ENCODE results near the gene PTGER2.
A peak's percentile ranks its signal among the peaks of the same experiment; 100 is the strongest.

The PTGER2 gene

GRCh38 chr14:52318826-52319645 lies 4.9 kb downstream of the PTGER2 start:
- Histone ChIP-seq H3K36me3 (peaks cover 33% of the 10 kb centered on the region), H3K9me3 (no peaks in the 10 kb centered on the region; the same call in 1 of the 2 replicates), H3K4me1 (peaks cover 5% of the 10 kb centered on the region), H3K27me3 (no peaks in the 10 kb centered on the region), H3K4me3 (ENCODE audit: low read depth, low read length) (peak overlapping the region; percentile 92)
- TF ChIP-seq, protein P1, sequence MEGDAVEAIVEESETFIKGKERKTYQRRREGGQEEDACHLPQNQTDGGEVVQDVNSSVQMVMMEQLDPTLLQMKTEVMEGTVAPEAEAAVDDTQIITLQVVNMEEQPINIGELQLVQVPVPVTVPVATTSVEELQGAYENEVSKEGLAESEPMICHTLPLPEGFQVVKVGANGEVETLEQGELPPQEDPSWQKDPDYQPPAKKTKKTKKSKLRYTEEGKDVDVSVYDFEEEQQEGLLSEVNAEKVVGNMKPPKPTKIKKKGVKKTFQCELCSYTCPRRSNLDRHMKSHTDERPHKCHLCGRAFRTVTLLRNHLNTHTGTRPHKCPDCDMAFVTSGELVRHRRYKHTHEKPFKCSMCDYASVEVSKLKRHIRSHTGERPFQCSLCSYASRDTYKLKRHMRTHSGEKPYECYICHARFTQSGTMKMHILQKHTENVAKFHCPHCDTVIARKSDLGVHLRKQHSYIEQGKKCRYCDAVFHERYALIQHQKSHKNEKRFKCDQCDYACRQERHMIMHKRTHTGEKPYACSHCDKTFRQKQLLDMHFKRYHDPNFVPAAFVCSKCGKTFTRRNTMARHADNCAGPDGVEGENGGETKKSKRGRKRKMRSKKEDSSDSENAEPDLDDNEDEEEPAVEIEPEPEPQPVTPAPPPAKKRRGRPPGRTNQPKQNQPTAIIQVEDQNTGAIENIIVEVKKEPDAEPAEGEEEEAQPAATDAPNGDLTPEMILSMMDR (IDR thresholded peaks at IDR 0.05; ENCODE audit: low read depth, low read length): no peak
- DNase-seq: peak; percentile 45

GRCh38 chr14:52319919-52320318 lies 5.8 kb downstream of the PTGER2 start:
- DNase-seq: no peak
- TF ChIP-seq, protein P1 (IDR thresholded peaks at IDR 0.05; ENCODE audit: low read depth, low read length): no peak
- Histone ChIP-seq H3K4me3 (ENCODE audit: low read depth, low read length) (peak overlapping the region; percentile 92), H3K36me3 (peaks cover 33% of the 10 kb centered on the region), H3K9me3 (no peaks in the 10 kb centered on the region; the same call in 1 of the 2 replicates), H3K27me3 (no peaks in the 10 kb centered on the region), H3K4me1 (peaks cover 5% of the 10 kb centered on the region)

GRCh38 chr14:52325126-52325525 lies 11.0 kb downstream of the PTGER2 start:
- H3K4me1 ChIP-seq: peaks cover 9% of the 10 kb centered on the region
- H3K36me3 ChIP-seq: peaks cover 71% of the 10 kb centered on the region

DNA sequence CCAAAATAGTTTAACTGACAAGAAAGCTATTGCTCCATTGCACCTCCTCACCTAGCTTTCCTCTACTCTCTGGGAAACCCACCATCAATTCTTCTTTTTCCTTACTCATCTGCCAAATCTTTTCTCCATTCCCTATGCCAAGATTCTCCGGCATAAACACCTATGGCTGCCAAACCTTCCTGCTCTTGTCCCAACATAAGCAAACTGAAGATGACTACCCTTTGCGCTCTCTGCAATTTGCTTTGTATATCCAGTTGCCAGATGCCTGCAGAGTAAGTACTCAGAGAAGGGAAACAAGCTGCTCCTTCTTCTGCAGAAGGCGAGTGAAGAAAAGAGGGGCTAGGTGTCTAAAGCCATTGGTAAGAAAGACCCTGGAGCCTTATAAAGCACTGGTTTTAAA lies 11.5 kb downstream of the PTGER2 start:
- DNase-seq: no peak
- Histone ChIP-seq H3K36me3 (peaks cover 71% of the 10 kb centered on the region), H3K4me3 (ENCODE audit: low read depth, low read length) (no peak overlapping the region), H3K9me3 (no peaks in the 10 kb centered on the region; the same call in 1 of the 2 replicates), H3K4me1 (peaks cover 9% of the 10 kb centered on the region), H3K27me3 (no peaks in the 10 kb centered on the region)
- TF ChIP-seq, protein P1 (IDR thresholded peaks at IDR 0.05; ENCODE audit: low read depth, low read length): no peak

More at GRCh38 chr14:52325126-52325525, 11.0 kb downstream of the PTGER2 start:
- no peaks in the 10 kb centered on the region; the same call in 1 of the 2 replicates for H3K9me3 ChIP-seq
- no peak overlapping the region for H3K4me3 ChIP-seq (ENCODE audit: low read depth, low read length)
- H3K27me3 ChIP-seq: no peaks in the 10 kb centered on the region
- TF ChIP-seq, protein P1 (IDR thresholded peaks at IDR 0.05; ENCODE audit: low read depth, low read length): no peak
- no peak for DNase-seq

GRCh38 chr14:52327374-52328226 lies 13.5 kb downstream of the PTGER2 start:
- Histone ChIP-seq H3K9me3 (no peaks in the 10 kb centered on the region), H3K36me3 (peaks cover 60% of the 10 kb centered on the region), H3K4me1 (peaks cover 9% of the 10 kb centered on the region), H3K27me3 (no peaks in the 10 kb centered on the region), H3K4me3 (ENCODE audit: low read depth, low read length) (no peak overlapping the region)
- TF ChIP-seq, protein P1 (IDR thresholded peaks at IDR 0.05; ENCODE audit: low read depth, low read length): no peak
- no peak for DNase-seq
